SHP77 (cell line): ENCODE measurements around the gene TNFRSF4.

Source experiments
- DNase-seq, 2 experiments: peaks; one replicate each; lab custom pipeline; 2025; lab: John Stamatoyannopoulos, UW

The TNFRSF4 gene

GRCh38 chr1:1169429-1170214 is 44.3 kb downstream of the TNFRSF4 start:
- no peak for DNase-seq

GRCh38 chr1:1168451-1169411 is 45.2 kb downstream of the TNFRSF4 start:
- DNase-seq, result no peak

GRCh38 chr1:1167841-1168450 is 46.0 kb downstream of the TNFRSF4 start:
- no peak for DNase-seq

- no peak for DNase-seq
These were observed 46.5 kb downstream of the TNFRSF4 start for GRCh38 chr1:1167398-1167821.

- DNase-seq, result no peak
These were observed 47.1 kb downstream of the TNFRSF4 start for GRCh38 chr1:1166642-1167397.

- DNase-seq, result no peak
These were observed 48.0 kb downstream of the TNFRSF4 start for GRCh38 chr1:1165900-1166421.

GRCh38 chr1:1165485-1165884 is 48.5 kb downstream of the TNFRSF4 start:
- peak in 1 of 2 experiments; percentile 23 for DNase-seq

GRCh38 chr1:1164701-1165451 is 49.1 kb downstream of the TNFRSF4 start:
- no peak for DNase-seq

GRCh38 chr1:1164361-1164700 is 49.6 kb downstream of the TNFRSF4 start:
- DNase-seq, result no peak

GRCh38 chr1:1163538-1164070 is 50.3 kb downstream of the TNFRSF4 start:
- DNase-seq, result no peak

- DNase-seq, result no peak
These were observed 51.1 kb downstream of the TNFRSF4 start for GRCh38 chr1:1162597-1163537.

GRCh38 chr1:1161683-1162079 is 52.3 kb downstream of the TNFRSF4 start:
- no peak for DNase-seq
